ACHN (cell line): ENCODE results near the gene KIF4A.
A peak's percentile ranks its signal among the peaks of the same experiment; 100 is the strongest.

ENCODE experiments used
- DNase-seq: peaks from one replicate; pipeline ENCODE4 v3.0.0-alpha.2; 2015
- in situ Hi-C: cut with HindIII; loops from 2 replicates; pipeline ENCODE4 v1.10.0; 2017; ENCODE audit warnings: low sequenced_read_pairs, low pct_ligation_motif_present, low pct_unique_long_range_greater_than_20kb

Gene KIF4A

DNA sequence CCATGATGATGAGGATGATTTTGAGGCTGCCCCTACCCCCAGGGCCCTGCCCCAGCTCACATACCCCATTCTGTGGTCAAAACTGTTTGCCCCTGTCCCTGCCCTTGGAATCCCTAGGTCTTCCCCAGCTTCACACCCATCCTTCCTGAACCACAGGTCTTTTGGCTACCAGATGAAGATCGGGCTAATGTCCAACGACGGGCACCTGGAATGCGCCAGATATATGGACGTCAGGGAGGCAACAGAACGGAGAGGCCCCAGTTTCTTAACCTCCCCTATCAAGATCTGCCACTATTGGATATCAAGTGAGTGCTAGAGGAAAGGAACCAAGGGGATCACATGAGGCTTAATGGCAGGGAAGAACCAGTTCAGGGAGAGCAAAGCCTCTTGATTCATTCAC, 139.9 kb downstream of the KIF4A start:
- in situ Hi-C loops: no loop called here
- no peak for DNase-seq

- DNase-seq: no peak
- in situ Hi-C loops: no loop called here
Observed at GRCh38 chrX:70432936-70433847, 143.3 kb downstream of the KIF4A start.

DNA sequence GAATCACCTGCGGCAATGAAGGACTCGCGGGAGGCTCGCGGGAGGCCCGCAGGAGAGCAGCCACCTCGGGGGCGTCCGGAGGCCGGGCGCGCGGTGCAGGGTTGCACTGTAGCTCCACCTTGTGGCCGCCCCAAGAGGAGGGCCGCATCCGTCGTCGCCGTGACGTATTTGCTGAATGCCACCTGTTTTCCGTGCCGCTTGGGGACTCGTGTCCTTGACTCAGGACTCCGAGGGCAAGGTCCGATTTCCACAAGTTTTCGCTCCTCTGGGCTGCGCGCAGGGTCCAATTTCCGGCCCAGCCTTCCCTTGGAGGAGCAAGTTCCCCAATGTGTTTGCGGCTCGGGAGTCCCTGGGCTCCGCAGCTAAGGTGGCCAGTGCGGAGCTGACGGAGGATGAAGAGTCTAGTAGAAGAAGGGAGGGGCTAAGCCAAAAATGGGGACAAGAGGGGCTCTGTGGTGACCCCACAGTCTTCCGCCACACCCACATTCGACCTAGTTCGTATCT, 144.0 kb downstream of the KIF4A start:
- in situ Hi-C loops: no loop called here
- peak; percentile 46 for DNase-seq

- peak; percentile 77 for DNase-seq
- in situ Hi-C loops: no loop called here
Observed at GRCh38 chrX:70434352-70434866, 144.5 kb downstream of the KIF4A start.

DNA sequence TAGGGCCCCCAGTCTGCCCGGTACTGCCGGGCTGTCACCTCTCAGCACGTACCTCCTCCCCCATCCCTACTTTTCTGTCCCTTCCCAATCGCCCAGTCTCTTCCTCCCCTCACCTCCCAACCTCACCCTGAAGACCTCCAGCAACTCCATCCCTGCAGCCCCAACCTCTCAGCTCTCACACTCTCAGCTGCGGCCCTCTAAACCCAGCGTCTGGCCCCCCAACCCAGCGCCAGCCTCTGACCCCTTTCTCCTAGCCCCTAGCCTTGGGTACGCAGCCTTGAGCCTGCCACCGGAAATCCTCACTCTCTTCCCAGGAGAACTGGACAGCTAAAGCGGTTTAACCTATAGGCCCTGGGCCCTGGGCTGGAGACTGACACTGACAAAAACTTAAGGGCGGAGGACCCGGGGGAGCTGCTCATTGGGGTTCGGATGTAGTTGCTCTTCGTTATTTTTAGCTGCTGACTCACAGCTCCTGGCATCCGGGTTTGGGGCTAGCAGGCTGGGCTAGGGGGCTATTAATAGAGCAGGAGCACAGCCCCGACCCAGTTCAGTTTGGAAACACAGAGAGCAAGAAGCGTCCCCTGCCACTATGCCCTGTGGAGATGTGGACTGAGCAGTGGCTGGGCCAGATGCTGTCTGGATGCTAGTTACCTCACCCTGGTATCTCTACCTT, 145.1 kb downstream of the KIF4A start:
- in situ Hi-C loops: no loop called here

GRCh38 chrX:70436343-70436742, 146.4 kb downstream of the KIF4A start:
- DNase-seq: no peak
- in situ Hi-C loops: no loop called here

More for the DNA sequence above, 145.1 kb downstream of the KIF4A start:
- DNase-seq: no peak

DNA sequence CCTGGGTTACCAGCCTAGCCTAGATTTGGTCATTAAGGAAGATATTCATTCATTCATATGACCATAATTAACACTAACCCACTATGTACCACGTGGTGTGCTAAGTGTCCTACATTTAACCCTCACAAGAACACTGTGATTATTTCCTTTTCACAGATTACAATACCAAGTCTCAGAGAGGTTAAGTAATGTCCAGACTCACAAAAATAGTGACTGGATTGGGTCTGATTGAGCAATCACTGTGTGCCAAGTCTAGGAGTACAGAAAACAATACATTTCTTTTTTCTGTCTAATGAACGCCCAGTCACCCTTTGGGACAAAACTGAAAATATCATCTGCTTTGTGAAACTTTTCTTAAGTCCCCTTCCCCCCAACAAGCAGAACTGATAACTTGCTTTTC, 147.1 kb downstream of the KIF4A start:
- DNase-seq: no peak
- in situ Hi-C loops: no loop called here

DNA sequence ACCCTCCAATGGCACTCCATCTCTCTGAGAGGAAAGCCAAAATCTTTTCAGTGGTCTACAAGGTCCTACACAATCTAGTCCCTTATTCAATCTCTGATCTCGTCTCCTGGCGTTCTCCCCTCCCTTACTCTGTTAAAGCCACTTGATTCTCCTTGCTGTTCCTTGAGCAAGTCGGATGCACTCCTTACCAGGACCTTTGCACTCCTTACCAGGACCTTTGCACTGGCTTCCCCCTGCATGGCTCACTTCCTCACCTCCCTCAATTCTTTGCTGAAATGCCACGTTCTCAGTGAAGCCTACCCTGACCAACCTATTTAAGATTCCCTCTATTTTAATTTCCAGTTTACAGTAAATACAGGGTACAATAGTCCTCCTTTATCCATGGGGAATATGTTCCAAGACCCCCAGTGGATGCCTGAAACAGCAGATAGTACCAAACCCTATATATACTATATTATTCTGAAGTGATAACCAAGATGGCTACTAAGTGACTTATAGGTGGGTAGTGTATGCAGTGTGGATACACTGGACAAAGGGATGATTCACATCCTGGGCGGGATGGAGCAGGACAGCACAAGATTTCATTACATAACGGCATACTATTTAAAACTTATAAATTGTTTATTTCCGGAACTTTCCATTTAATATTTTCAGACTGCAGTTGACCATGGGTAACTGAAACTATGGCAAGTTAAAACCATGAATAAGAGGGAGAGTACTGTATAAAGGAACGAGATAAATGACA, 148.2 kb downstream of the KIF4A start:
- in situ Hi-C loops: no loop called here

DNA sequence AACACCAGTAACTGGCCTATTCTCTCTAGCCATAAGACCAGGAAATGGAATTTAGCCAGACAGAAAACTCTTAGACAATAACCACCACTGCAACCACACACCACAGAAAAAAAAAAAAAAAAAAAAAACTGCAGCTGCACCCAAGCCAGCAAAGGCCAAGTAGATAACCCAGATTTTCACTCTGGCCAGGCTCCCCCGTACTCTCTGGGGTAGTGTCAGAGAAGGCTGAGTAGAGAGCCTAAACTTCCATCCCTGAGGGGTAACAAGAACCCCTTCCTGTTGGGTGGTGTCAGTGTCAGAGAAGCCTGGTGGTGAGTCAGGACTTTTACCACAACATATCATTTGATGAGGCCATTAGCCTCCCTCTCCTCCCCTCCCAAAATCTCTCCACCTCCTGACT, 149.1 kb downstream of the KIF4A start:
- in situ Hi-C loops: no loop called here
- DNase-seq: no peak

More for the DNA sequence above, 148.2 kb downstream of the KIF4A start:
- no peak for DNase-seq

DNA sequence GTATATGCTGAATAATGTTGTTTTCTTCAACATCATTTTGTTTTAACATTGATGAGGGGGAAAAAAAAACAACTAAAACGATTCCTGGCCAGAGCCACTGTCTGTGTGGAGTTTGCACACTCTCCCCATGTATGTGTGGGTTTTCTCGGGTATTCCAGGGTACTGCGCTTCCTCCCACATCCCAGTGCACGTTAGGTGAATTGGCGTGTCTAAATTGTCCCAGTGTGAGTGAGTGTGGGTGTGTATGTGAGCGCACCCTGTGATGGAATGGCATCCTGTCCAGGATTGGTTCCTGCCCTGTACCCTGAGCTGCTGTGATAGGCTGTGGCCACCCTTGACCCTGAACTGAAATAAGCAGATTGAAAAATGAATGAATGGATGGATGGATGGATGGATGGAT, 152.3 kb downstream of the KIF4A start:
- DNase-seq: no peak
- in situ Hi-C loops: no loop called here

DNA sequence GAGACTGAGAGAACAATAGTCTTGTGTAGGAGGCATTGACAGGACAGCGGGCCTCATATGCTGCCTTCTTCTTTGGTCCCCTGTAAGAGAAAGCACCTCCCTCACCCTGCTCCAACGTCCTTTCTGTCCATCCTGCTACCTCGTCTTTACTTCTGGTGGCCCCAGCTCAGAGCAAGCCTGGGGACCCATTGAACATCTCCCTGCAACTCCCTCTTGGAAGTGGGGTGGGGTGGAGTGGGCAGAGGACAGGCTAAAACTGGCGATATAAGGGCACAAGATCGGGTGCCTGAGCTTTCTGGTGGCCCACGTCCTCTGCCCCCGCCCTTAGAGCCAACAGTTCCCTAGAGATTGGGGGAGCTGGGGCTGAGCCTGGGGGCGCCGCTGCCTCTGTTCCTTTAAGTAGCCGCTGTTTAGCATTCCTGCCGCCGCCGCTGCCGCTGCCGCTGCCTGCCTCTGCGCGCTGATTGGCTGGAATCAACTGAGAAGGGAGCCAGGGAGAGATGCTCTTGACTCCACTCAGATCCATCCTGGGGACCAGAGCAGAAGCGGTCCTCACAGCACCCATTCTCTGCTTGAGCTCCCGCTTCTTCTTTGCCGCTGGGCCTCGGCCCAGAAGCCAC, 154.5 kb downstream of the KIF4A start, which contains the start of gene DLG3:
DLG3 (plus strand) TSS at position 510 of the 620 bp plus-strand sequence. CDS start 367 bp downstream, outside the sequence.
- peak; percentile 24 for DNase-seq
- in situ Hi-C loops: no loop called here

- no peak for DNase-seq
- in situ Hi-C loops: no loop called here
Observed at GRCh38 chrX:70444946-70445656, 155.2 kb downstream of the KIF4A start.

GRCh38 chrX:70445951-70446350, 156.0 kb downstream of the KIF4A start:
- no peak for DNase-seq
- in situ Hi-C loops: no loop called here

DNA sequence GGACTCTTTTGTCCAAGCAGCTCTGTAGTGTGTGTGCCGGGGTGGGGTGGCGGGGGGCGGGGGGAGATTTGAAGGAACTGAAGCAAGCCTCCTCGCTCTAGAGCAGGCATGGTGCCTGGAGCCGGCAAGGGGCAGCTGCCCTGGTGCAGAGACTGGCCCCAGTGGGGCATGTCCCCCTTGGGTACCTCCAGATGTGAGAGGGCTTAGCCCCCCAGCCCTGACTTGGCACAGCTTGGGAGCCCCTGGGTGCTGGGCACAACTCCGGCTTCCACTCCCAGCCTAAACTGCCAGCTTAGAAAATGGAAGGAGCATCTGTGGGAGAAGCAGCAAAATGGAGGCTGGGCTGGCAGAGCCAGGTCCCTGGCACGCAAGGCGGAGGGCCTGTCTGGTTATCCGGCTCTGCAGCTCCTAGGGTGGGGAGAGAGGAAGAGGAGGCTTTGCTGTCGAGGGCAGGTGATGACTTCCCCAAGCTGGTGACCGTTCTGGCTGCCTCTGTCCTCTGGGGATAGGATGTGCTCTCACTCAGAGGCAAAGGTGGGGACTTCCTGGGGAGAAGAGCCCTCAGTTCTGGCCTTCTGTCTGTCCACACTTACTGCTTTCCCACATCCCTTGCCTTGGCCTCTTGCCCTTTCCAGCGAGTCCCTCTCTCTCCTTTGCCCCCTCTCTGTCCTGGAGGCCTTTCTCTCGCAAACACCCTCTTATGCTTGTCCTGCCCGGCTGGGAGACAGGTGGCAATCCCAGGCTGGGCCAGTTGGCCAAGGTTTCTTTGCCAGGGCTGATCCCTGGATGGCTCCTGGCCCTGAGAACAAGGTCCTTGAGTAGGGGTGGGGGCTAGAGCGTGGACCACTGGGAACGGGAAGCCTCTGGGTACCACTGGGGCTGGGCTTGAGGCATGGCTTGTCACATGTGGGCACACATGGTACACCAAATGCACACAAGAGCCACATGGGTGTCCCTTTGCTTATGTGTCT, 156.8 kb downstream of the KIF4A start:
- in situ Hi-C loops: no loop called here
- no peak for DNase-seq

GRCh38 chrX:70449457-70449966, 159.6 kb downstream of the KIF4A start:
- in situ Hi-C loops: no loop called here
- no peak for DNase-seq

- DNase-seq: peak; percentile 29
- in situ Hi-C loops: no loop called here
Observed at GRCh38 chrX:70452143-70452733, 162.3 kb downstream of the KIF4A start.
